T-helper 1 cell treated with Interleukin-12 subunit alpha and Interleukin-12 subunit beta and Interleukin-4 antibody, amounts not matched to agents 30 μg/mL and 1 μg/mL, for 36 hours (primary cell): ENCODE data around the gene LSS.
"Not testable (repeated sequence)": the region's sequence is repeated elsewhere in the genome, so short reads cannot be mapped to it uniquely, and the experiment has no call there.

ENCODE experiments used
- H3K27ac Mint-ChIP-seq: one replicate; pipeline ENCODE4 v1.8.0; 2021; ENCODE audit warnings: mild to moderate bottlenecking, mixed read lengths
- H3K27me3 Mint-ChIP-seq: one replicate; pipeline ENCODE4 v1.8.0; 2021; ENCODE audit warnings: low read depth, mixed read lengths
- H3K36me3 Mint-ChIP-seq: one replicate; pipeline ENCODE4 v1.8.0; 2021; ENCODE audit warnings: low read depth, mixed read lengths
- H3K4me1 Mint-ChIP-seq: one replicate; pipeline ENCODE4 v1.8.0; 2021; ENCODE audit warnings: low read depth, mixed read lengths
- H3K4me3 Mint-ChIP-seq: one replicate; pipeline ENCODE4 v1.8.0; 2021; ENCODE audit warnings: mild to moderate bottlenecking, moderate library complexity, mixed read lengths
- H3K9me3 Mint-ChIP-seq: one replicate; pipeline ENCODE4 v1.8.0; 2021; ENCODE audit warnings: mixed read lengths

The LSS gene

DNA sequence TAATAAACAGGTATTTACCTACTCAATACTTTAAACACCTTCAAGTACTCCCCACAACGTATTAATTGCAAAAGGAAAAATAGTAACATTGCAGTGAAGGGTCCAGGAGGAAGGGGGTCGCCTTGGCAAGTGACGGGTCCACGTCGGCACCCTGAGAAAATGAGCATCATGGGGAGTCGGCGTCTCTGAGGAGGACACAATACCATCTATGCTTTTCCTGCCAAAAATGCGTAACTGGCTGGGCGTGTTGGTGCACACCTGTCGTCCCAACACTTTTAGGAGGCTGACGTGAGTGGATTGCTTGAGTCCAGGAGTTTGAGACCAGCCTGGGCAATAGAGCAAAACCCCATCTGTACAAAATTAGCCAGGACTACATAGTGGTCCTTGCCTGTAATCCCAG, 80.5 kb downstream of the LSS start:
- H3K36me3 Mint-ChIP-seq: no peaks in the 10 kb centered on the region
- no peaks in the 10 kb centered on the region for H3K9me3 Mint-ChIP-seq
- no peaks in the 10 kb centered on the region for H3K27me3 Mint-ChIP-seq
- H3K4me1 Mint-ChIP-seq: peaks cover 8% of the 10 kb centered on the region
- H3K27ac Mint-ChIP-seq: no peak overlapping the region
- H3K4me3 Mint-ChIP-seq: no peak overlapping the region

DNA sequence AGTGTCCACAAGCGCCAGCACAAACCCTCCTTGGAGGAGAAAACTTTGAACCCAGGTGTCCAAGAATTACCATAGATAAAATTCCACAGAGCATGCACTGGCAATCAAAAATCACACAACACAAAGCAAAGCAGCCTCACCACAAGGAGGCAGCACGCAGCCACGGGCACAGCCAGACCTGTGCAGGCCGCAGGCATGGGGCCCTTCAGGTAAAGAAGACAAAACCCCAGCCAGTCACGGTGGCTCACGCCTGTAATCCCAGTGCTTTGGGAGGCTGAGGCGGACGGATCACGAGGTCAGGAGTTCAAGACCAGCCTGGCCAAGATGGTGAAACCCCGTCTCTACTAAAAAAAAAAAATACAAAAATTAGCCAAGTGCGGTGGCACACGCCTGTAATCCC, 81.1 kb downstream of the LSS start:
- H3K4me3 Mint-ChIP-seq, H3K36me3 Mint-ChIP-seq, H3K27me3 Mint-ChIP-seq, H3K4me1 Mint-ChIP-seq, H3K27ac Mint-ChIP-seq, H3K9me3 Mint-ChIP-seq: not testable (repeated sequence)

DNA sequence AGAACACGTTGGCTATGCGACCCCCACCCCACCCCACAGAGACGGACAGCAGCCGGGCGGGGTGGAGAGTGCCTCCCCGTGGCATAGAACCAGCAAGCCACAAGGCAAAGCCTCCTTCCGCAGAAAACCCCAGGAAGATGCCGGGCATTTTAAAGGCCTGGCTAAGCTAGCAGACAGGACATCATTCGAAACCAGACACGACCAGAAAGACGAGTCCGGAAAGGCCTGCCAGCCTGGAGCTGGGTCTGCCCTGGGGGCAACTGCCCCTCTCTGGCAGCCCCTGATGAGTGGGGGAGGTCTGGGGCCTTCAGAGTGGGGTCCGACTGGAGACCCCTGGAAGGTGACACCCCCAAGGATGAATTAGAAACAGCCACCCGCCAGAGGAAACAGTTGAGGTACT, 81.7 kb downstream of the LSS start:
- H3K4me3 Mint-ChIP-seq: no peak overlapping the region
- H3K27me3 Mint-ChIP-seq: no peaks in the 10 kb centered on the region
- no peaks in the 10 kb centered on the region for H3K36me3 Mint-ChIP-seq
- peaks cover 8% of the 10 kb centered on the region for H3K4me1 Mint-ChIP-seq
- no peaks in the 10 kb centered on the region for H3K9me3 Mint-ChIP-seq
- H3K27ac Mint-ChIP-seq: no peak overlapping the region

DNA sequence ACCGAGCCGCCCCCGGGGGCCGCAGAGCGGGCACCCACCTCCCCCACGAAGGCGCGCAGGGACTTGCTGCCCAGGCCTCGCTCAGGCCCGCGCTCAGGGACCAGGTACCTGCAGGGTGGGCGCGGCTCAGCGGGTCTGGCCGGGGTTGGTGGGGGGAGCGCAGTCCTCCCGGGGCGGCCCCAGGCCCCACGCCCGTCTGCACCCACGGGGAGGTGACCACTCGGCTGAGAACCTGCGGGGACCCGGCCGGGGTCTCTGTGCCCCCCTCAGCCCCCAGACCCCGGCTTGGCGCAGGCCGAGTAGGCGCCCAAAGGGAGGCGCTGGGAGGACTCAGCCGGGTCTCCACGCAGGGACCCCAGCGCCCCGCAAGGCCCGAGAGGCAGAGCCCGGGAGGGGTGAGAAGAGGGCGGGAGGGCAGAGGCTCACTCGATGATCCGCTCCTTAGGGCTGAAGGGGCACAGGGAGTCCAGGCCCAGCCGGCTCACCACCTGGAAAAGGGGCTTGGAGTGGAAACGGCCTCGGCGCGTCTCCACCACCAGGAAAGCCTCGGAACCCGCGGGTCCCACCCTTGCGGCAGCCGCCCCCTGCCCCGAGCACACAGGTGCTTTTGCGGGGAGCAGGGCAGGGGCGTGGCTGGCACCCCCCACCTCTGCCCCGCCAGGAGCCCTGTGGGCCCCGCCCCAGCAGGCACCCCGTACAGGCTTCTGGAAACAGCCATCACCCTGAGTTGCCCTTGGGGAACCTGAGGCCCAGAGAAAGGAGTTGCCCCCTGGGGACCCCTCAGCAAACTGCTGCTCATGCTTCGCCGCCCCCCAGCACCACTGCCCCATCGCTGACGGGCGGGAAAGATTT, 82.5 kb downstream of the LSS start:
- no peak overlapping the region for H3K4me3 Mint-ChIP-seq
- no peak overlapping the region for H3K27ac Mint-ChIP-seq
- no peaks in the 10 kb centered on the region for H3K9me3 Mint-ChIP-seq
- no peaks in the 10 kb centered on the region for H3K27me3 Mint-ChIP-seq
- H3K4me1 Mint-ChIP-seq: peaks cover 8% of the 10 kb centered on the region
- no peaks in the 10 kb centered on the region for H3K36me3 Mint-ChIP-seq

DNA sequence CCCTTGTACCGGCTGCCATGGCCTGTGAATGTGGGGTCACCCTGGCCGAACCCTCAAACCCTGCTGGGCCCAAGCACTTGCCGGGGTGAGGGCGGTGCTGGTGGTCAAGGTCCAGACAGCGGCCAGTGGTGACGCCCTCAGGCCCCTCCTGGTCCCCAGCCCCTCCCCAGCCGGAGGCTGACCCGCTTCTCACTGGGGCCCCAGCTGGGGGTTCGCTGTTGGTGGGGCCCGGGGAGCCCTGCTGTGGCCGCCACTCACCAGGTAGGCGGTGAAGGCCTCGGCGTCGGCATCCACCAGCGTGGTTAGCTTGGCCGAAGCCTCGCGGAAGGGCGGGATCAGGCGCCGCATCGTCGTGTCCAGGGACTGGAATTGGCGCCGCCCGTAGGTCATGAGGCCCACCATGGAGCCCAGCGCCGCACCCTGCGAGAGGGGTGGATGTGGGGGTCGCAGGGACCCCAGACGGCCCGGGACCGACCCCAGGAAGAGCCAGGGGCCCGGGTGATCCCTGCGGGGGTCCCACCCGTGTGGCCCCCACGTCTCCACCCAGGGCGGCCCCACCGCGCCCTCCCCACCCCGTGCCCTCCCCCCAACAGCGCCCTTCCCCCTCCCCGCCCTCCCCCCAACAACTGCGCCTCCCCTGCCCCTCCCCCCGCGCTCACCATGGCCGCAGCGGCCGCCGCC, 83.3 kb downstream of the LSS start:
- no peak overlapping the region for H3K27ac Mint-ChIP-seq
- H3K27me3 Mint-ChIP-seq: no peaks in the 10 kb centered on the region
- H3K4me1 Mint-ChIP-seq: peaks cover 8% of the 10 kb centered on the region
- no peak overlapping the region for H3K4me3 Mint-ChIP-seq
- H3K36me3 Mint-ChIP-seq: no peaks in the 10 kb centered on the region
- no peaks in the 10 kb centered on the region for H3K9me3 Mint-ChIP-seq

DNA sequence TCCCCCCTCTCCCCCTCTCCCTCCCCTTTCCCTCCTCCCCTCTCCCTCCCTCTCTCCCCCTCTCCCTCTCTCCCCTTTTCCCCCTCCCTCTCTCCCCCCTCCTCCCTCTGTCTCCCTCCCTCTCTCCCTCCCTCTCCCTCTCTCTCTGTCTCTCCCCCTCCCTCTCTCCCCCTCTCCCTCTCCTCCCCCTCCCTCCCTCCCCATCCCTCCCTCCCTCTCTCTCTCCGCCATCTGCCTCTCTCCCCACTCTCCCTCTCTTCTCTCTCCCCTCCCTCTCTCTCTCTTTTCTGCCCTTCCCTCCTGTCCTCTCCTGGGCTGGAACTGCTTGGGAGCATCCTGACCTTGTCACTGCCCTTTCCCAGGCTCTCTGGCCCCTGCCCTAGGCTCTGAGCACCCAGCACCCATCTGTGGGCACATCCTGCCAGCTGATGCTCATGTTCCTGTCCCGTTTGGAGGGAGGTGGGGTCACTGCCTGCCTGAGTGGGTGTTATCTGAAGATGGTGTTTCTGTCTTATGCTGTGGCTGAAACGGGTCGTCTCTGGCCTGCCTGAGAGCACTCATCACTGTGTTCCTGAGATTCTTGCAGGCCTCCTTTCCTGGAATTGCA, 84.0 kb downstream of the LSS start:
- Mint-ChIP-seq H3K9me3 (no peaks in the 10 kb centered on the region), H3K27me3 (no peaks in the 10 kb centered on the region), H3K4me1 (peaks cover 8% of the 10 kb centered on the region), H3K36me3 (no peaks in the 10 kb centered on the region), H3K27ac (peak overlapping the region; percentile 72), H3K4me3 (no peak overlapping the region)

DNA sequence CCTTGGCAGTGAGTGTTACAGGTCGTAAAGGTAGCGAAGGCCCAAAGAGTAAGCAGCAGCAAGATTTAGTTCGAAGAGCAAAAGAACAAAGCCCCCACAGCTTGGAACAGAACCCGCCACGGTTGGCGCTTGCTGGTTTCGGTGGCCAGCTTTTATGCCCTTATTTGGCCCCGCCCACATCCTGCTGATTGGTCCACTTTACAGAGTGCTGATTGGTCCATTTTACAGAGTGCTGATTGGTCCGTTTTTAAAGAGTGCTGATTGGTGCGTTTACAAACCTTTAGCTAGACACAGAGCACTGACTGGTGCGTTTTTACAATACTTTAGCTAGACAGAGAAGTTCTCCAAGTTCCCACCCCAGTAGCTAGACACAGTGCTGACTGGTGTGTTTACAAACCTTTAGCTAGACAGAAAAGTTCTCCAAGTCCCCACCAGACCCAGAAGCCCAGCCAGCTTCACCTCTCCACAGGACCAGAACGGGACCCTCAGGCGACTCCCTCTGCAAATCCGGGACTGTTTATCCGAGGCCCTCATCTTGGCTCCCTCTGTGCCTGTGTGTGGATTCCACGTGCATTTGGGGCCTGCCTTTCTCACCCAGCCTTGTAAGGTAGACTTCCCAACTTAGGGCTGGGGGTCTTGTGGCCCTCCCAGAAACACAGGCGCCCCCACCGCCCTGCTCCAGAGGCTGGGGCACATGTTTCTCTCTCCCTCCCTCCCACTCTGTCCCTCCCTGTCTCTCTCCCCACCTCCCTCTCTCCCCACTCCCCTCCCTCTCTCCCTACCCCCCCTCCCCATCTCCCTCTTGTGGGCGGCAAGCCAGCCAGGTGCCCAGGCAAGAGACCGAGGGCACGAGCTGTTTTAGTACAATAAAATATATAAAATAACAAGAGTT, 85.7 kb downstream of the LSS start:
- H3K27me3 Mint-ChIP-seq: no peaks in the 10 kb centered on the region
- no peak overlapping the region for H3K4me3 Mint-ChIP-seq
- H3K9me3 Mint-ChIP-seq: no peaks in the 10 kb centered on the region
- no peaks in the 10 kb centered on the region for H3K36me3 Mint-ChIP-seq
- peaks cover 8% of the 10 kb centered on the region for H3K4me1 Mint-ChIP-seq
- H3K27ac Mint-ChIP-seq: no peak overlapping the region

DNA sequence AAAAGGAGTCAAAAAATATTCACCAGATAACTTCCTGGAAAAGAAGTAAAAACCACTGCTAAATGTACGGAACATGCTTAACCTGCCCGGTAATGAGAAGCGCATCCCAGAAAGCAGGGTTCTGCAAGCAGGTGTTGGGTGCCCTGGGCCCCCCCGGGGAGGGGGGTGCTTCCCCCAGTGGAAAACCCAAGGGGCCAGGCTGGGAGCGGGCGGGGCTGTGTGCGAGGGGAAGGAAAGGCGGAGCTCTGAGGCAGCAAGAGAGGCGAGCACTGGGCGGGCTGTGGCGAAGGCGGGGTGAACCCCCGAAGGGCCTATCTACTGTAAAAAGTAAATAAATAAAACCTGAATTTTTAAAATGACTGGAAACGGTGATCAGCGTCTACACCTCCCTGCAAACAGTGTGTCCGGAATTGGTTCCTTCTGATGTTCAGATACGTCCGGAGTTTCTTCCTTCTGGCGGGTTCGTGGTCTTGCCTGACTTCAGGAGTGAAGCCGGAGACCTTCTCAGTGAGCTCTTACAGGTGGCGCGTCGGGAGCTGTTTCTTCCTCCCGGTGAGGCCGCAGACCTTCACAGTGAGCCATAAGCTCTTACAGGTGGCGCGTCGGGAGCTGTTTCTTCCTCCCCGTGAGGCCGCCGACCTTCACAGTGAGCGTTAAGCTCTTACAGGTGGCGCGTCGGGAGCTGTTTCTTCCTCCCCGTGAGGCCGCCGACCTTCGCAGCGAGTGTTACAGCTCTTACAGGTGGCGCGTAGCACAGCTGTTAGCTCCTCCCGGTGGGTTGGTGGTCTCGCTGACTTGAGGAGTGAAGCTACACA, 86.6 kb downstream of the LSS start:
- H3K4me1 Mint-ChIP-seq: peaks cover 8% of the 10 kb centered on the region
- H3K4me3 Mint-ChIP-seq: no peak overlapping the region

DNA sequence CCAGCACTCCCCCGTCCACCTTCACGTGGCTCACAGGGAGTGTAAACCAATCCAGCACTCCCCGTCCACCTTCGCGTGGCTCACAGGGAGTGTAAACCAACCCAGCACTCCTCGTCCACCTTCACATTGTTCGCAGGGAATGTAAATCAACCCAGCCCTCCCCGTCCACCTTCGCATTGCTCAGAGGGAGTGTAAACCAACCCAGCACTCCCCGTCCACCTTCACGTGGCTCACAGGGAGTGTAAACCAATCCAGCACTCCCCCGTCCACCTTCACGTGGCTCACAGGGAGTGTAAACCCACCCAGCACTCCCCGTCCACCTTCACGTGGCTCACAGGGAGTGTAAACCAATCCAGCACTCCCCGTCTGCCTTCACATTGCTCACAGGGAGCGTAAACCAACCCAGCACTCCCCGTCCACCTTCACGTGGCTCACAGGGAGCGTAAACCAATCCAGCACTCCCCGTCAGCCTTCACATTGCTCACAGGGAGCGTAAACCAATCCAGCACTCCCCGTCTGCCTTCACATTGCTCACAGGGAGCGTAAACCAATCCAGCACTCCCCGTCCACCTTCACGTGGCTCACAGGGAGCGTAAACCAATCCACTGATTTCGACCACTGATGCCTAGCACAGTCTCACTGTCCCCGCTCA, 88.1 kb downstream of the LSS start:
- not testable (repeated sequence) for H3K4me1 Mint-ChIP-seq, H3K27ac Mint-ChIP-seq

More for the DNA sequence above, 86.6 kb downstream of the LSS start:
- no peak overlapping the region for H3K27ac Mint-ChIP-seq
- H3K9me3 Mint-ChIP-seq: no peaks in the 10 kb centered on the region
- no peaks in the 10 kb centered on the region for H3K27me3 Mint-ChIP-seq
- H3K36me3 Mint-ChIP-seq: no peaks in the 10 kb centered on the region

DNA sequence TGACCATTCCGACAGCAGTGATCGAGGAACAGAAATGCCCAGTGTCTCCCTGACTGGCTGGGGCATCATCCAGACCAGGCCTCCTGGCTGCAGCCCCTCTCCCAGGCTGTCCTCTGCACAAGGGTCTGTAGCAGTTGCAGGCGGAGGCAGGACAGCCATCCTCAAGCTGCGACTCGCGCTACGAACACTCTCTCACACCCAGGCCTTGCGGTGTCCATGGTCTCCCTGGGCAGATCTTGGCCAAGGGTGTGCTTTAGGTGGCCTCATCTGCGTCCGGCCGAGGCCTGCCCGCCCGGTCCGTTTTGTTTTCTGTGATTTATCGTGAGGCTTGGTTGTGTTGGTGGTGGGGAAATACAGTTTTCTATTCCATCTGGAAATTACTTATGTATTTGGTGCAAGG, 88.9 kb downstream of the LSS start:
- Mint-ChIP-seq H3K4me1 (peaks cover 6% of the 10 kb centered on the region), H3K27ac (no peak overlapping the region), H3K4me3 (no peak overlapping the region), H3K9me3 (no peaks in the 10 kb centered on the region), H3K36me3 (no peaks in the 10 kb centered on the region), H3K27me3 (no peaks in the 10 kb centered on the region)

More for the DNA sequence above, 88.1 kb downstream of the LSS start:
- H3K9me3 Mint-ChIP-seq, H3K36me3 Mint-ChIP-seq, H3K27me3 Mint-ChIP-seq, H3K4me3 Mint-ChIP-seq: not testable (repeated sequence)

DNA sequence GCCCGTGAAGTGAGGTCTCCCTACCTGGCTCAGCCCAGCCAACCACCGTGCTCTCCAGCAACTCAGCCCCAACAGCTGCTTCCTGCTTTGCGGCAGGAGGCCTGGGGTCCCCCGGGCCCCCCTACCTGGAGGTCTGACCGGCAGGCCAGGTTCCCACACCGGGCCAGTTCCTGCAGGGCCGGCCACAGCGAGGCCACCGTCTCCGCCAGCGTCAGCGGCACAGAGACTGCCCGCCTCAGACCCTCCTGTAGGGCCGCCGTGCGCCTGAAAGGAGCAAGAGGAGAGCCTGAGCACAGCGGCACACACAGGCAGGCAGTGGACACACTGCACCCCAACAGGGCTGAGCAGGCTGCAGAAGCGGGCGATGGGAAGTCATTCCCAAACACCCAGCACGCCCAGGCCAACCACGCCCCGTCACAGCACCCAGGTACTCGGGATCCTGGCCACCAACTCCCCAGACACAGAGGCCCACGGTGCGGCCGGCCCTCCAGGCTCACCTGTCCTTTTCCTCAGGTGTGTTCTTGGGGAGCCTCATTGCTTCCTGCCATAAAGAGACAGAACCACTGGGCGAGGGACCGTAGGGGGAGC, 90.1 kb downstream of the LSS start:
- Mint-ChIP-seq H3K27me3 (no peaks in the 10 kb centered on the region), H3K27ac (no peak overlapping the region), H3K4me1 (no peaks in the 10 kb centered on the region), H3K36me3 (no peaks in the 10 kb centered on the region), H3K4me3 (no peak overlapping the region), H3K9me3 (no peaks in the 10 kb centered on the region)
